Sigmoid colon (tissue), 7 donors: ENCODE results near the gene ELFN1. TPM values are rescaled to one million over a fixed set of nuclear protein-coding genes. Genes with fewer than 3 reads are reported as not detected.

Experiments used
- DNase-seq: peaks from one replicate; pipeline ENCODE4 v3.0.0-alpha.2; 2019
- H3K27ac ChIP-seq, 4 donors: fragments of 200-600 bp; sonication (generic); one replicate each; pipeline ENCODE4 v1.5.1; 2016 to 2019; ENCODE audit warnings: mild to moderate bottlenecking in 1 of 4
- H3K27me3 ChIP-seq, 3 donors: fragments of 200-600 bp; sonication (generic); one replicate each; pipeline ENCODE4 v1.5.1; 2019; ENCODE audit warnings: mild to moderate bottlenecking in 1 of 3
- H3K36me3 ChIP-seq, 4 donors: fragments of 200-600 bp; sonication (generic); one replicate each; pipeline ENCODE4 v1.5.1; 2016 to 2019
- H3K4me1 ChIP-seq, 4 donors: fragments of 200-600 bp; sonication (generic); one replicate each; pipeline ENCODE4 v1.5.1; 2017 to 2019
- H3K4me3 ChIP-seq, 4 donors: fragments of 200-600 bp; sonication (generic); one replicate each; pipeline ENCODE4 v1.5.1; 2017 to 2019; ENCODE audit warnings: mild to moderate bottlenecking in 2 of 4, moderate library complexity in 1 of 4
- H3K9me3 ChIP-seq, 4 donors: fragments of 200-600 bp in 3 of 4; sonication (generic) in 3 of 4; one replicate each; pipeline versions ENCODE4 v1.5.1 to v1.6.1; 2013 to 2019
- EP300 ChIP-seq, 4 donors: sonication (generic); formaldehyde crosslinking; IDR thresholded peaks; one replicate each; pipeline ENCODE4 v1.6.1; 2017; ENCODE audit warnings: antibody characterized with exemption in 4 of 4
- POLR2A ChIP-seq, 2 donors: fragments of 450-650 bp; IDR thresholded peaks; one replicate each; pipeline ENCODE4 v1.6.1; 2016; ENCODE audit warnings: antibody characterized with exemption in 2 of 2, mild to moderate bottlenecking in 2 of 2, moderate library complexity in 2 of 2
- POLR2AphosphoS5 ChIP-seq, 4 donors: sonication (generic); formaldehyde crosslinking; IDR thresholded peaks; one replicate each; pipeline ENCODE4 v1.6.1; 2017; ENCODE audit warnings: antibody characterized with exemption in 4 of 4
- WGBS, 2 donors: extraction: QIAGEN DNeasy Blood & Tissue Kit; methylation state at CpG; one replicate each; pipeline ENCODE4 v1.1.7; 2013; 5-methylcytosine and 5-hydroxymethylcytosine counted together
- intact Hi-C: fragments of 100-400 bp; cut with DNase I; formaldehyde crosslinking; loops from one replicate; pipeline ENCODE4 v1.15.1; 2023
- polyA plus RNA-seq, 3 donors: library from polyadenylated mRNA; stranded (reverse); fragments of 200-250 nt; gene quantifications; one replicate each; pipeline ENCODE4 v1.2.3, GENCODE V29; 2013
- total RNA-seq, 4 donors: library from RNA; depleted of rRNA; stranded (reverse); fragments of >200 nt; gene quantifications; one replicate each; pipeline ENCODE4 v1.1.0, GENCODE V29; 2016
- TF ChIP-seq, protein P1 (sequence below), 4 experiments: fragments of 450-650 bp in 3 of 4; fragments of 200-600 bp in 1 of 4; IDR thresholded peaks; one replicate each; pipeline ENCODE4 v1.5.1; 2016 to 2019; ENCODE audit warnings: antibody characterized with exemption in 4 of 4, mild to moderate bottlenecking in 3 of 4, moderate library complexity in 2 of 4
- donor health status: healthy with polysubstance abuse.
- donor health status: Bipolar disorder and iron deficiency.
- donor health status: healthy.

Gene ELFN1
- total and polyA plus RNA-seq, 7 donors, result 0.33 to 0.83 (median 0.54) TPM; not detected in 2

GRCh38 chr7:1659696-1660095 is 10.4 kb upstream of the ELFN1 start:
- intact Hi-C loops, result no loop called here
- no peak for DNase-seq
- Histone ChIP-seq H3K27me3 (peaks cover 14 to 61% (median 37%) of the 10 kb centered on the region in 3 donors), H3K4me3 (no peak overlapping the region), H3K4me1 (peaks cover 0 to 9% (median 8%) of the 10 kb centered on the region in 4 donors), H3K27ac (no peak overlapping the region), H3K36me3 (no peaks in the 10 kb centered on the region), H3K9me3 (no peaks in the 10 kb centered on the region)
- TF ChIP-seq, protein P1, sequence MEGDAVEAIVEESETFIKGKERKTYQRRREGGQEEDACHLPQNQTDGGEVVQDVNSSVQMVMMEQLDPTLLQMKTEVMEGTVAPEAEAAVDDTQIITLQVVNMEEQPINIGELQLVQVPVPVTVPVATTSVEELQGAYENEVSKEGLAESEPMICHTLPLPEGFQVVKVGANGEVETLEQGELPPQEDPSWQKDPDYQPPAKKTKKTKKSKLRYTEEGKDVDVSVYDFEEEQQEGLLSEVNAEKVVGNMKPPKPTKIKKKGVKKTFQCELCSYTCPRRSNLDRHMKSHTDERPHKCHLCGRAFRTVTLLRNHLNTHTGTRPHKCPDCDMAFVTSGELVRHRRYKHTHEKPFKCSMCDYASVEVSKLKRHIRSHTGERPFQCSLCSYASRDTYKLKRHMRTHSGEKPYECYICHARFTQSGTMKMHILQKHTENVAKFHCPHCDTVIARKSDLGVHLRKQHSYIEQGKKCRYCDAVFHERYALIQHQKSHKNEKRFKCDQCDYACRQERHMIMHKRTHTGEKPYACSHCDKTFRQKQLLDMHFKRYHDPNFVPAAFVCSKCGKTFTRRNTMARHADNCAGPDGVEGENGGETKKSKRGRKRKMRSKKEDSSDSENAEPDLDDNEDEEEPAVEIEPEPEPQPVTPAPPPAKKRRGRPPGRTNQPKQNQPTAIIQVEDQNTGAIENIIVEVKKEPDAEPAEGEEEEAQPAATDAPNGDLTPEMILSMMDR (IDR thresholded peaks at IDR 0.05), result no peak
- TF ChIP-seq POLR2A (IDR thresholded peaks at IDR 0.05), result no peak
- TF ChIP-seq EP300 (IDR thresholded peaks at IDR 0.05), result no peak
- no peak for TF ChIP-seq POLR2AphosphoS5 (IDR thresholded peaks at IDR 0.05)
- 56 to 79% methylated on average over 8 of the region's 8 CpGs for WGBS, 2 donors

- 73 to 83% methylated on average over 3 of the region's 3 CpGs for WGBS, 2 donors
- Histone ChIP-seq H3K27me3 (peaks cover 30 to 60% (median 44%) of the 10 kb centered on the region in 3 donors), H3K4me3 (no peak overlapping the region), H3K36me3 (no peaks in the 10 kb centered on the region), H3K27ac (no peak overlapping the region), H3K9me3 (no peaks in the 10 kb centered on the region), H3K4me1 (peaks cover 0 to 24% (median 23%) of the 10 kb centered on the region in 4 donors)
- DNase-seq, result peak; percentile 19
- intact Hi-C loops, result no loop called here
- TF ChIP-seq POLR2AphosphoS5 (IDR thresholded peaks at IDR 0.05) (no peak), EP300 (IDR thresholded peaks at IDR 0.05) (no peak)
Observed at GRCh38 chr7:1661461-1661860, 8.6 kb upstream of the ELFN1 start.

DNA sequence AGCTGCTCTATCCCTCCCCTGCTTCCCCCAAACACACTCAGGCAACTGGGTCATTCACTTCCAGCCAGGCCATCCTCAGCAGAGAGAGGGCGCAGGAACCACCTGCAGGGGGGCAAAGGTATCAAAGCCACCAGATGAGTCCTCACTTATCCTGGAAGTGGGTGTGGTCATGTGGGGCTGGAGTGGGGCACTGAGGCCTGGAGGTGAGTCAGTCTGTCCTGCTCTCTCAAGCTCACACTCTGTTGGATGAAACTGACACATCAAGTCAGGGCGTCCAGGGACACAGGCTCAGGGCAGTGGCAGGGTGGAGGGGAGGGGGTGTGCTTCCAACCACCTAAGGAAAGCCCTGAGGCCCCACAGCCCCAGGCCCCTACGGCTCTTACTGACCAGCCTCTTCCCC is 8.0 kb upstream of the ELFN1 start:
- Histone ChIP-seq H3K36me3 (no peaks in the 10 kb centered on the region), H3K4me1 (peaks cover 0 to 30% (median 30%) of the 10 kb centered on the region in 4 donors), H3K4me3 (no peak overlapping the region), H3K9me3 (no peaks in the 10 kb centered on the region), H3K27ac (no peak overlapping the region), H3K27me3 (peaks cover 34 to 60% (median 50%) of the 10 kb centered on the region in 3 donors)
- 50 to 74% methylated on average over 3 of the region's 3 CpGs for WGBS, 2 donors
- TF ChIP-seq EP300 (IDR thresholded peaks at IDR 0.05), result no peak
- no peak for TF ChIP-seq POLR2A (IDR thresholded peaks at IDR 0.05)
- TF ChIP-seq POLR2AphosphoS5 (IDR thresholded peaks at IDR 0.05), result no peak
- TF ChIP-seq, protein P1 (IDR thresholded peaks at IDR 0.05), result no peak
- peak; percentile 45 for DNase-seq
- intact Hi-C loops, result no loop called here

DNA sequence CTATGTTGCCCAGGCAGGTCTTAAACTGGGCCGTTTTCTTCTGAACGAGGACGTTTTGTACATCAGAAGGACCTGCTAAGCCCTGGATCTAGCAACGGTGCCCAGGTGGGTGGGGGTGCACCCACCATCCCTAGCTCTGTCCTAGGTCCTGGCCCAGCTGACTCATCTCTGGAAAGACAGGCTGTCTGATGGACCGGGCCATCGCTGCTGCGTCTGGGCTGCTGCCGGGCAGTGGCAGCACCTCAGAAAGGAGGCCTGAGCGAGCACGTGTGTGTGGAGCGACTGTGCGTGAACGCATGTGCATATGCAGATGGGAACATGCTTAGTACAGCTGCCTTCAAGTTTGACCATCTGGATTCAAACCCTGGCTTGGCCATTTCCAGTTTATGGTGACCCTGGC is 7.3 kb upstream of the ELFN1 start:
- intact Hi-C loops, result no loop called here
- no peak for TF ChIP-seq POLR2AphosphoS5 (IDR thresholded peaks at IDR 0.05)
- TF ChIP-seq EP300 (IDR thresholded peaks at IDR 0.05), result no peak
- no peak for TF ChIP-seq POLR2A (IDR thresholded peaks at IDR 0.05)
- TF ChIP-seq, protein P1 (IDR thresholded peaks at IDR 0.05), result no peak
- H3K4me3 ChIP-seq, result no peak overlapping the region
- 70% methylated on average over 13 of the region's 13 CpGs for WGBS, 2 donors
- no peaks in the 10 kb centered on the region for H3K36me3 ChIP-seq
- H3K27me3 ChIP-seq, result peaks cover 41 to 60% (median 57%) of the 10 kb centered on the region in 3 donors
- peak; percentile 38 for DNase-seq
- no peaks in the 10 kb centered on the region for H3K9me3 ChIP-seq
- peaks cover 0 to 37% (median 37%) of the 10 kb centered on the region in 4 donors for H3K4me1 ChIP-seq
- H3K27ac ChIP-seq, result no peak overlapping the region

- WGBS, 2 donors, result 38 to 57% methylated on average over 11 of the region's 11 CpGs
- intact Hi-C loops, result no loop called here
- peaks cover 45 to 63% (median 61%) of the 10 kb centered on the region in 3 donors for H3K27me3 ChIP-seq
Observed at GRCh38 chr7:1663223-1663622, 6.9 kb upstream of the ELFN1 start.

More at GRCh38 chr7:1663223-1663622, 6.9 kb upstream of the ELFN1 start:
- no peak overlapping the region for H3K27ac ChIP-seq
- peaks cover 0 to 41% (median 40%) of the 10 kb centered on the region in 4 donors for H3K4me1 ChIP-seq
- no peak overlapping the region for H3K4me3 ChIP-seq
- H3K9me3 ChIP-seq, result no peaks in the 10 kb centered on the region
- TF ChIP-seq, protein P1 (IDR thresholded peaks at IDR 0.05), result no peak
- no peak for TF ChIP-seq POLR2A (IDR thresholded peaks at IDR 0.05)
- TF ChIP-seq EP300 (IDR thresholded peaks at IDR 0.05), result no peak
- no peak for TF ChIP-seq POLR2AphosphoS5 (IDR thresholded peaks at IDR 0.05)
- no peaks in the 10 kb centered on the region for H3K36me3 ChIP-seq
- peak; percentile 55 for DNase-seq
